ENCODE data around the gene ATXN7L3B. TPM values are rescaled to one million over a fixed set of nuclear protein-coding genes. Genes with fewer than 3 reads are reported as not detected.

The ATXN7L3B gene
- polyA plus RNA-seq, 3 donors: 78.0 to 93.2 (median 85.1) TPM

- DNase-seq (ENCODE audit: extremely low read depth in 1 of 11, low read depth in 9 of 11, low spot score in 4 of 11): peak in 6 of 11 donors; percentile 1 to 17 (median 12)
These were observed 1.0 kb downstream of the ATXN7L3B start for GRCh38 chr12:74538491-74539258.

- DNase-seq (ENCODE audit: extremely low read depth in 1 of 11, low read depth in 9 of 11, low spot score in 4 of 11): no peak
These were observed 1.6 kb downstream of the ATXN7L3B start for GRCh38 chr12:74539261-74539660.

GRCh38 chr12:74539765-74540526 lies 2.3 kb downstream of the ATXN7L3B start:
- no peak for DNase-seq (ENCODE audit: extremely low read depth in 1 of 11, low read depth in 9 of 11, low spot score in 4 of 11)

- DNase-seq (ENCODE audit: extremely low read depth in 1 of 11, low read depth in 9 of 11, low spot score in 4 of 11): no peak
These were observed 3.4 kb downstream of the ATXN7L3B start for GRCh38 chr12:74541074-74541473.

- no peak for DNase-seq (ENCODE audit: extremely low read depth in 1 of 11, low read depth in 9 of 11, low spot score in 4 of 11)
These were observed 9.6 kb downstream of the ATXN7L3B start for GRCh38 chr12:74547249-74547648.

- DNase-seq (ENCODE audit: extremely low read depth in 1 of 11, low read depth in 9 of 11, low spot score in 4 of 11): no peak
These were observed 13.7 kb downstream of the ATXN7L3B start for GRCh38 chr12:74551291-74551690.

- DNase-seq (ENCODE audit: extremely low read depth in 1 of 11, low read depth in 9 of 11, low spot score in 4 of 11): no peak
These were observed 14.6 kb downstream of the ATXN7L3B start for GRCh38 chr12:74552201-74552600.

- DNase-seq (ENCODE audit: extremely low read depth in 1 of 11, low read depth in 9 of 11, low spot score in 4 of 11): no peak
These were observed 22.1 kb downstream of the ATXN7L3B start for GRCh38 chr12:74559728-74560127.

- DNase-seq (ENCODE audit: extremely low read depth in 1 of 11, low read depth in 9 of 11, low spot score in 4 of 11): no peak
These were observed 26.3 kb downstream of the ATXN7L3B start for GRCh38 chr12:74563927-74564326.

- no peak for DNase-seq (ENCODE audit: extremely low read depth in 1 of 11, low read depth in 9 of 11, low spot score in 4 of 11)
These were observed 40.9 kb downstream of the ATXN7L3B start for GRCh38 chr12:74578486-74578885.

GRCh38 chr12:74579446-74579845 lies 41.8 kb downstream of the ATXN7L3B start:
- no peak for DNase-seq (ENCODE audit: extremely low read depth in 1 of 11, low read depth in 9 of 11, low spot score in 4 of 11)

- no peak for DNase-seq (ENCODE audit: extremely low read depth in 1 of 11, low read depth in 9 of 11, low spot score in 4 of 11)
These were observed 42.3 kb downstream of the ATXN7L3B start for GRCh38 chr12:74579981-74580380.

GRCh38 chr12:74581439-74581838 lies 43.8 kb downstream of the ATXN7L3B start:
- DNase-seq (ENCODE audit: extremely low read depth in 1 of 11, low read depth in 9 of 11, low spot score in 4 of 11): no peak

GRCh38 chr12:74584483-74585062 lies 46.9 kb downstream of the ATXN7L3B start:
- no peak for DNase-seq (ENCODE audit: extremely low read depth in 1 of 11, low read depth in 9 of 11, low spot score in 4 of 11)

GRCh38 chr12:74586251-74586650 lies 48.6 kb downstream of the ATXN7L3B start:
- no peak for DNase-seq (ENCODE audit: extremely low read depth in 1 of 11, low read depth in 9 of 11, low spot score in 4 of 11)
